GM12878 (cell line): Measurements from ENCODE around the gene KCNB1. TPM values are rescaled to one million over a fixed set of nuclear protein-coding genes. Genes with fewer than 3 reads are reported as not detected.

Source experiments
- ATAC-seq: fragments of 200-7000 bp; cut with Tn5 transposase; 3 replicates; pipeline ENCODE4 v1.9.1; 2020; ENCODE audit warnings: mild to moderate bottlenecking, moderate library complexity
- BruUV-seq: library from RNA; stranded (reverse); fragments of 400-500 nt; replicated peaks from 2 replicates; lab custom pipeline; 2021; lab: Mats Ljungman, UMichigan
- CTCF ChIA-PET: fragments of 300-600 bp; sonication (Branson Sonifier 250); formaldehyde crosslinking; extraction: SDS; loops from one replicate; lab custom pipeline; 2021; ENCODE audit warnings: inconsistent platforms; lab: Yijun Ruan, JAX
- POLR2A ChIA-PET: fragments of 350-600 bp; formaldehyde crosslinking; extraction: SDS; loops from one replicate; lab custom pipeline; 2021; ENCODE audit warnings: inconsistent platforms; lab: Charles Lee
- RAD21 ChIA-PET: fragments of 300-600 bp; sonication (Branson Sonifier 250); formaldehyde crosslinking; loops from one replicate; lab custom pipeline; 2023; ENCODE audit warnings: antibody characterized with exemption; ENCODE audit not compliant: unreplicated experiment; lab: Charles Lee
- SMC1A ChIA-PET: fragments of 300-600 bp; sonication (Branson Sonifier 250); formaldehyde crosslinking; loops from one replicate; lab custom pipeline; 2023; ENCODE audit not compliant: unreplicated experiment, uncharacterized antibody; lab: Charles Lee
- DNase-seq: peaks from one replicate; pipeline ENCODE4 v3.0.0-alpha.2; 2011; ENCODE audit warnings: low read depth, low spot score
- FAIRE-seq: peaks from 3 replicates; lab custom pipeline; 2011; peaks lifted over from hg19 to GRCh38; lab: Jason Lieb, UNC
- H2AFZ ChIP-seq: 2 replicates; pipeline ENCODE4 v1.6.0; 2011; ENCODE audit warnings: low read depth, low read length, control low read depth; ENCODE audit not compliant: control insufficient read depth
- H3K27ac ChIP-seq: 2 replicates; pipeline ENCODE4 v1.5.1; 2011; ENCODE audit warnings: control low read depth; ENCODE audit not compliant: control insufficient read depth, insufficient read depth
- H3K27me3 ChIP-seq, 2 experiments: replicated peaks in 1 of 2; 2 replicates each; pipeline versions ENCODE4 v1.6.0 to v1.6.1; 2011; ENCODE audit warnings: low read length in 1 of 2; ENCODE audit not compliant: control insufficient read depth in 2 of 2, insufficient read depth in 2 of 2
- H3K36me3 ChIP-seq, 2 experiments: 2 replicates each; pipeline ENCODE4 v1.5.1; 2011; ENCODE audit warnings: low read length in 1 of 2; ENCODE audit not compliant: control insufficient read depth in 2 of 2, insufficient read depth in 2 of 2
- H3K4me1 ChIP-seq: 2 replicates; pipeline ENCODE4 v1.6.1; 2011; ENCODE audit warnings: mild to moderate bottlenecking, low read length, moderate library complexity, mixed read lengths; ENCODE audit not compliant: control insufficient read depth, insufficient read depth
- H3K4me2 ChIP-seq: 2 replicates; pipeline ENCODE4 v1.6.0; 2011; ENCODE audit warnings: control low read depth; ENCODE audit not compliant: control insufficient read depth, insufficient read depth
- H3K4me3 ChIP-seq: fragments of 200-600 bp; sonication (generic); 2 replicates; pipeline ENCODE4 v1.5.1; 2016
- H3K79me2 ChIP-seq: 2 replicates; pipeline ENCODE4 v1.6.0; 2011; ENCODE audit warnings: low read length; ENCODE audit not compliant: control insufficient read depth, insufficient read depth
- H3K9ac ChIP-seq: 2 replicates; pipeline ENCODE4 v1.8.0; 2011; ENCODE audit warnings: low read length, control low read depth, mixed read lengths; ENCODE audit not compliant: control insufficient read depth, insufficient read depth
- H3K9me3 ChIP-seq: replicated peaks from 3 replicates; pipeline ENCODE4 v1.5.1; 2011; ENCODE audit warnings: mild to moderate bottlenecking, low read length; ENCODE audit not compliant: control insufficient read depth, insufficient read depth
- H4K20me1 ChIP-seq: 2 replicates; pipeline ENCODE4 v1.6.0; 2011; ENCODE audit not compliant: control insufficient read depth, insufficient read depth
- EGR1 ChIP-seq, 2 experiments: IDR thresholded peaks; 1 replicate in 1 of 2; 2 replicates in 1 of 2; pipeline ENCODE4 v1.6.1; 2011 to 2012; ENCODE audit warnings: low read depth in 2 of 2, low read length in 2 of 2, borderline replicate concordance in 1 of 2, mild to moderate bottlenecking in 1 of 2, moderate library complexity in 1 of 2
- ETV6 ChIP-seq, 2 experiments: fragments of 450-650 bp in 1 of 2; IDR thresholded peaks in 1 of 2; conservative IDR thresholded peaks in 1 of 2; 2 replicates each; pipeline ENCODE4 v1.6.1; 2014; ENCODE audit warnings: antibody characterized with exemption in 1 of 2, borderline replicate concordance in 1 of 2, low read depth in 1 of 2, mild to moderate bottlenecking in 1 of 2, moderate library complexity in 1 of 2
- FOS ChIP-seq: IDR thresholded peaks from 3 replicates; pipeline ENCODE4 v1.6.1; 2011; ENCODE audit warnings: borderline replicate concordance; ENCODE audit not compliant: insufficient read length; ENCODE audit errors: extremely low read depth
- FOXM1 ChIP-seq: IDR thresholded peaks from 2 replicates; pipeline ENCODE4 v1.6.1; 2012; ENCODE audit warnings: low read depth, mild to moderate bottlenecking, inconsistent platforms, low read length, moderate library complexity
- HDAC2 ChIP-seq: fragments of 200-600 bp; sonication (generic); IDR thresholded peaks from 2 replicates; pipeline ENCODE4 v1.6.1; 2017
- MEF2A ChIP-seq: IDR thresholded peaks from 2 replicates; pipeline ENCODE4 v1.6.1; 2011; ENCODE audit warnings: low read depth, mild to moderate bottlenecking, low read length, moderate library complexity; ENCODE audit not compliant: insufficient read depth
- MYC ChIP-seq: IDR thresholded peaks from 2 replicates; pipeline ENCODE4 v1.6.1; 2011; ENCODE audit warnings: mild to moderate bottlenecking, low read length, moderate library complexity, inconsistent platforms; ENCODE audit not compliant: insufficient read depth, insufficient replicate concordance, insufficient read length, severe bottlenecking
- RCOR1 ChIP-seq: conservative IDR thresholded peaks from 2 replicates; pipeline ENCODE4 v1.6.1; 2012; ENCODE audit warnings: low read depth, low read length, improper control_type of control experiment
- SMAD1 ChIP-seq: fragments of 450-650 bp; IDR thresholded peaks from 2 replicates; pipeline ENCODE4 v1.6.1; 2018; ENCODE audit warnings: mild to moderate bottlenecking, low read depth; ENCODE audit not compliant: partially characterized antibody
- WGBS: methylation state at CpG from one replicate; pipeline ENCODE4 v1.1.6; 2016; ENCODE audit warnings: low lambda C conversion rate; ENCODE audit not compliant: insufficient replicate concordance, insufficient coverage; ENCODE audit errors: missing lambda C conversion rate; 5-methylcytosine and 5-hydroxymethylcytosine counted together
- in situ Hi-C: fragments of 300-500 bp; cut with MboI; formaldehyde crosslinking; loops from 9 replicates; pipeline ENCODE4 v1.14.3; 2018; ENCODE audit warnings: mixed read lengths
- intact Hi-C: fragments of 100-400 bp; cut with micrococcal nuclease; formaldehyde crosslinking; loops from one replicate; pipeline ENCODE4 v1.14.2; 2022; ENCODE audit not compliant: unreplicated experiment
- polyA plus RNA-seq, 11 experiments: library from polyadenylated mRNA; depleted of rRNA in 4 of 11; unstranded in 6 of 11; stranded (reverse) in 5 of 11; fragments of >200 nt; fragmentation: Nextera tagmentation in 4 of 11; fragmentation: Illumina TruSeq in 1 of 11; extraction: Ambion mirVana in 4 of 11; extraction: Trizol in 1 of 11; gene quantifications; 1 replicate in 1 of 11; 2 replicates in 10 of 11; pipeline versions ENCODE4 v1.2.1 to v1.2.3, GENCODE V29; 2011 to 2016; ENCODE audit warnings: inconsistent platforms in 2 of 11, missing spikeins in 2 of 11, low read depth in 1 of 11
- total RNA-seq, 4 experiments: library from RNA; depleted of rRNA in 3 of 4; stranded (reverse); fragments of >200 nt in 3 of 4; fragmentation: Illumina TruSeq in 1 of 4; extraction: Trizol in 1 of 4; gene quantifications; 2 replicates each; pipeline versions ENCODE4 v1.2.1 to v1.2.3, GENCODE V29; 2013 to 2021
- TF ChIP-seq, protein P1 (sequence below): fragments of 450-650 bp; IDR thresholded peaks from 2 replicates; pipeline ENCODE4 v1.6.1; 2017; ENCODE audit warnings: low read depth, mild to moderate bottlenecking, moderate library complexity
- TF ChIP-seq, protein P2 (sequence below): fragments of 150-350 bp; IDR thresholded peaks from 2 replicates; pipeline ENCODE4 v1.6.1; 2016; ENCODE audit warnings: low read depth, low read length

The KCNB1 gene
- total and polyA plus RNA-seq, 10 of the 15 experiments (the other 5 are each of a cell fraction or from before 2014, with no cell fraction given) = 0.02 to 0.08 (median 0.03) TPM; not detected in 7

DNA sequence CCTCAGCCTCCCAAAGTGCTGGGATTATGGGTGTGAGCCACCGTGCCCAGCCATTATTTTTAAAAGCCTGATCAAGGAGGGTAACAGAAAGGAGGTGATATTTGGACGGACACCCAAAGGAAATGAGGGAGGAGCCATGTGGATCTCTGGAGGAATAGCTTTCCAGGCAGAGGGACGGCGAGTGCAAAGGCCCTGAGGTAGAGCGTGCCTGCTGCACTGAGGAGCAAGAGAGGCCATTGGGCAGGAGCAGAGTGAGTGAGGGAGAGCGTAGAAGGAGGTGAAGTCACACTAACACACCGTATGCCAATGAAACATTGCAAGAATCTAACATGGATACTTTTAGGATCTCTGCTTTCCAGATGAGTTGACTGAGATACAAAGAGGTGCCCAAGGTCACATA is 145.7 kb downstream of the KCNB1 start:
- ChIA-PET POLR2A (no interaction called here), CTCF (interaction anchor here (0.6 to 1.6 kb wide), 3 partner anchors 10 to 250 kb away, joined by 3 to 4 read pairs (median 3); no protein-coding TSS in a partner anchor), SMC1A (no interaction called here), RAD21 (no interaction called here)
- in situ Hi-C loops = loop anchor here (25.0 kb wide), 2 partner anchors 176 to 526 kb away; no protein-coding TSS in a partner anchor
- DNase-seq (no peak), FAIRE-seq (no peak), ATAC-seq (no peak)
- no peaks in the 10 kb centered on the region for H3K36me3 ChIP-seq
- H3K9ac ChIP-seq = no peak overlapping the region
- WGBS = 34% methylated on average over 7 of the region's 7 CpGs
- no peak overlapping the region for H3K4me2 ChIP-seq
- TF ChIP-seq ETV6 (conservative IDR thresholded peaks at IDR 0.05 in 1 of 2, IDR thresholded peaks at IDR 0.05 in 1 of 2; ENCODE audit: borderline replicate concordance in 1 of 2, low read depth in 1 of 2) (no peak), HDAC2 (no peak), RCOR1 (no peak), EGR1 (IDR thresholded peaks at IDR 0.05; ENCODE audit: borderline replicate concordance in 1 of 2, low read depth in 2 of 2, low read length in 2 of 2) (no peak), FOS (no peak), SMAD1 (no peak), FOXM1 (no peak), MEF2A (no peak), MYC (no peak)
- TF ChIP-seq, protein P1, sequence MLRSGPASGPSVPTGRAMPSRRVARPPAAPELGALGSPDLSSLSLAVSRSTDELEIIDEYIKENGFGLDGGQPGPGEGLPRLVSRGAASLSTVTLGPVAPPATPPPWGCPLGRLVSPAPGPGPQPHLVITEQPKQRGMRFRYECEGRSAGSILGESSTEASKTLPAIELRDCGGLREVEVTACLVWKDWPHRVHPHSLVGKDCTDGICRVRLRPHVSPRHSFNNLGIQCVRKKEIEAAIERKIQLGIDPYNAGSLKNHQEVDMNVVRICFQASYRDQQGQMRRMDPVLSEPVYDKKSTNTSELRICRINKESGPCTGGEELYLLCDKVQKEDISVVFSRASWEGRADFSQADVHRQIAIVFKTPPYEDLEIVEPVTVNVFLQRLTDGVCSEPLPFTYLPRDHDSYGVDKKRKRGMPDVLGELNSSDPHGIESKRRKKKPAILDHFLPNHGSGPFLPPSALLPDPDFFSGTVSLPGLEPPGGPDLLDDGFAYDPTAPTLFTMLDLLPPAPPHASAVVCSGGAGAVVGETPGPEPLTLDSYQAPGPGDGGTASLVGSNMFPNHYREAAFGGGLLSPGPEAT = no peak
- TF ChIP-seq, protein P2, sequence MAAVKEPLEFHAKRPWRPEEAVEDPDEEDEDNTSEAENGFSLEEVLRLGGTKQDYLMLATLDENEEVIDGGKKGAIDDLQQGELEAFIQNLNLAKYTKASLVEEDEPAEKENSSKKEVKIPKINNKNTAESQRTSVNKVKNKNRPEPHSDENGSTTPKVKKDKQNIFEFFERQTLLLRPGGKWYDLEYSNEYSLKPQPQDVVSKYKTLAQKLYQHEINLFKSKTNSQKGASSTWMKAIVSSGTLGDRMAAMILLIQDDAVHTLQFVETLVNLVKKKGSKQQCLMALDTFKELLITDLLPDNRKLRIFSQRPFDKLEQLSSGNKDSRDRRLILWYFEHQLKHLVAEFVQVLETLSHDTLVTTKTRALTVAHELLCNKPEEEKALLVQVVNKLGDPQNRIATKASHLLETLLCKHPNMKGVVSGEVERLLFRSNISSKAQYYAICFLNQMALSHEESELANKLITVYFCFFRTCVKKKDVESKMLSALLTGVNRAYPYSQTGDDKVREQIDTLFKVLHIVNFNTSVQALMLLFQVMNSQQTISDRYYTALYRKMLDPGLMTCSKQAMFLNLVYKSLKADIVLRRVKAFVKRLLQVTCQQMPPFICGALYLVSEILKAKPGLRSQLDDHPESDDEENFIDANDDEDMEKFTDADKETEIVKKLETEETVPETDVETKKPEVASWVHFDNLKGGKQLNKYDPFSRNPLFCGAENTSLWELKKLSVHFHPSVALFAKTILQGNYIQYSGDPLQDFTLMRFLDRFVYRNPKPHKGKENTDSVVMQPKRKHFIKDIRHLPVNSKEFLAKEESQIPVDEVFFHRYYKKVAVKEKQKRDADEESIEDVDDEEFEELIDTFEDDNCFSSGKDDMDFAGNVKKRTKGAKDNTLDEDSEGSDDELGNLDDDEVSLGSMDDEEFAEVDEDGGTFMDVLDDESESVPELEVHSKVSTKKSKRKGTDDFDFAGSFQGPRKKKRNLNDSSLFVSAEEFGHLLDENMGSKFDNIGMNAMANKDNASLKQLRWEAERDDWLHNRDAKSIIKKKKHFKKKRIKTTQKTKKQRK = no peak
- intact Hi-C loops = no loop called here
- BruUV-seq = no TSS peak
- H3K4me1 ChIP-seq = no peaks in the 10 kb centered on the region
- H3K9me3 ChIP-seq = no peaks in the 10 kb centered on the region
- H4K20me1 ChIP-seq = no peaks in the 10 kb centered on the region
- no peak overlapping the region for H3K27ac ChIP-seq
- no peak overlapping the region for H3K4me3 ChIP-seq
- no peaks in the 10 kb centered on the region for H3K27me3 ChIP-seq
- H2AFZ ChIP-seq = no peak overlapping the region
- no peaks in the 10 kb centered on the region for H3K79me2 ChIP-seq
